Measurements from ENCODE around the gene AQP6. TPM values are rescaled to one million over a fixed set of nuclear protein-coding genes. Genes with fewer than 3 reads are reported as not detected.

The AQP6 gene
- total and polyA plus RNA-seq, 5 donors from 2014 or later = not detected

- H3K27ac Mint-ChIP-seq = no peak overlapping the region
- Histone ChIP-seq H3K27ac (ENCODE audit: insufficient read depth, low read length, poor library complexity, severe bottlenecking) (no peak overlapping the region), H3K36me3 (ENCODE audit: control insufficient read depth, insufficient read depth, low read length) (no peaks in the 10 kb centered on the region), H3K9me3 (ENCODE audit: control insufficient read depth in 2 of 2, low read length in 2 of 2) (no peaks in the 10 kb centered on the region), H3K27me3 (ENCODE audit: control insufficient read depth, insufficient read depth, low read length) (no peaks in the 10 kb centered on the region), H3K4me1 (ENCODE audit: control insufficient read depth, insufficient read depth, low read length, poor library complexity, severe bottlenecking) (no peaks in the 10 kb centered on the region), H3K4me3 (ENCODE audit: low read depth, low read length) (no peak overlapping the region)
- peaks cover 19% of the 10 kb centered on the region for H3K27me3 Mint-ChIP-seq
- H3K36me3 Mint-ChIP-seq = no peaks in the 10 kb centered on the region
- H3K4me1 Mint-ChIP-seq = peaks cover 0 to 7% (median under 1%) of the 10 kb centered on the region in 4 donors
- ATAC-seq (ENCODE audit: low read depth in 2 of 2) = no peak
- no peak overlapping the region for H3K4me3 Mint-ChIP-seq
- DNase-seq = no peak
- peaks cover 0 to 2% (median 0%) of the 10 kb centered on the region in 7 donors for H3K9me3 Mint-ChIP-seq
Observed at GRCh38 chr12:49930515-49931288, 42.0 kb upstream of the AQP6 start.

- Histone ChIP-seq H3K4me1 (ENCODE audit: control insufficient read depth, insufficient read depth, low read length, poor library complexity, severe bottlenecking) (no peaks in the 10 kb centered on the region), H3K27ac (ENCODE audit: insufficient read depth, low read length, poor library complexity, severe bottlenecking) (no peak overlapping the region), H3K9me3 (ENCODE audit: control insufficient read depth in 2 of 2, low read length in 2 of 2) (no peaks in the 10 kb centered on the region), H3K36me3 (ENCODE audit: control insufficient read depth, insufficient read depth, low read length) (no peaks in the 10 kb centered on the region), H3K27me3 (ENCODE audit: control insufficient read depth, insufficient read depth, low read length) (no peaks in the 10 kb centered on the region), H3K4me3 (ENCODE audit: low read depth, low read length) (no peak overlapping the region)
- no peak overlapping the region for H3K4me3 Mint-ChIP-seq
- no peak for ATAC-seq (ENCODE audit: low read depth in 2 of 2)
- H3K36me3 Mint-ChIP-seq = no peaks in the 10 kb centered on the region
- H3K4me1 Mint-ChIP-seq = peaks cover 0 to 7% (median under 1%) of the 10 kb centered on the region in 4 donors
- peaks cover 0 to 2% (median 0%) of the 10 kb centered on the region in 7 donors for H3K9me3 Mint-ChIP-seq
- H3K27ac Mint-ChIP-seq = peak overlapping the region in 1 of 3 donors; percentile 76
- no peak for DNase-seq
- peaks cover 19% of the 10 kb centered on the region for H3K27me3 Mint-ChIP-seq
Observed at GRCh38 chr12:49932023-49932422, 40.7 kb upstream of the AQP6 start.

- H3K4me1 Mint-ChIP-seq = peaks cover 0 to 7% (median under 1%) of the 10 kb centered on the region in 4 donors
- ATAC-seq (ENCODE audit: low read depth in 2 of 2) = no peak
- H3K9me3 Mint-ChIP-seq = peaks cover 0 to 2% (median 0%) of the 10 kb centered on the region in 7 donors
- no peak overlapping the region for H3K4me3 Mint-ChIP-seq
- DNase-seq = no peak
- H3K27me3 Mint-ChIP-seq = peaks cover 19% of the 10 kb centered on the region
- H3K36me3 Mint-ChIP-seq = no peaks in the 10 kb centered on the region
- H3K4me3 ChIP-seq (ENCODE audit: low read depth, low read length) = no peak overlapping the region
- no peaks in the 10 kb centered on the region for H3K27me3 ChIP-seq (ENCODE audit: control insufficient read depth, insufficient read depth, low read length)
- no peak overlapping the region for H3K27ac ChIP-seq (ENCODE audit: insufficient read depth, low read length, poor library complexity, severe bottlenecking)
- no peaks in the 10 kb centered on the region for H3K9me3 ChIP-seq (ENCODE audit: control insufficient read depth in 2 of 2, low read length in 2 of 2)
- no peak overlapping the region for H3K27ac Mint-ChIP-seq
- H3K4me1 ChIP-seq (ENCODE audit: control insufficient read depth, insufficient read depth, low read length, poor library complexity, severe bottlenecking) = no peaks in the 10 kb centered on the region
- no peaks in the 10 kb centered on the region for H3K36me3 ChIP-seq (ENCODE audit: control insufficient read depth, insufficient read depth, low read length)
Observed at GRCh38 chr12:49932533-49933130, 40.1 kb upstream of the AQP6 start.

- Mint-ChIP-seq H3K4me3 (no peak overlapping the region), H3K27me3 (peaks cover 19% of the 10 kb centered on the region), H3K4me1 (peaks cover 0 to 7% (median 2%) of the 10 kb centered on the region in 4 donors), H3K9me3 (peaks cover 0 to 2% (median 0%) of the 10 kb centered on the region in 7 donors), H3K36me3 (no peaks in the 10 kb centered on the region), H3K27ac (no peak overlapping the region)
- ATAC-seq (ENCODE audit: low read depth in 2 of 2) = no peak
- no peak for DNase-seq
- H3K4me3 ChIP-seq (ENCODE audit: low read depth, low read length) = no peak overlapping the region
- no peaks in the 10 kb centered on the region for H3K36me3 ChIP-seq (ENCODE audit: control insufficient read depth, insufficient read depth, low read length)
- H3K27ac ChIP-seq (ENCODE audit: insufficient read depth, low read length, poor library complexity, severe bottlenecking) = no peak overlapping the region
- H3K9me3 ChIP-seq (ENCODE audit: control insufficient read depth in 2 of 2, low read length in 2 of 2) = no peaks in the 10 kb centered on the region
- H3K27me3 ChIP-seq (ENCODE audit: control insufficient read depth, insufficient read depth, low read length) = no peaks in the 10 kb centered on the region
- H3K4me1 ChIP-seq (ENCODE audit: control insufficient read depth, insufficient read depth, low read length, poor library complexity, severe bottlenecking) = no peaks in the 10 kb centered on the region
Observed at GRCh38 chr12:49933796-49934195, 39.0 kb upstream of the AQP6 start.

- Mint-ChIP-seq H3K27ac (no peak overlapping the region), H3K4me3 (no peak overlapping the region)
Observed at GRCh38 chr12:49934505-49934904, 38.2 kb upstream of the AQP6 start.

GRCh38 chr12:49936925-49937324, 35.8 kb upstream of the AQP6 start:
- no peak overlapping the region for H3K4me3 ChIP-seq (ENCODE audit: low read depth, low read length)
- H3K9me3 ChIP-seq (ENCODE audit: control insufficient read depth in 2 of 2, low read length in 2 of 2) = no peaks in the 10 kb centered on the region
- ATAC-seq (ENCODE audit: low read depth in 2 of 2) (no peak), DNase-seq (no peak)
- H3K4me1 ChIP-seq (ENCODE audit: control insufficient read depth, insufficient read depth, low read length, poor library complexity, severe bottlenecking) = peaks cover 5% of the 10 kb centered on the region
- H3K36me3 ChIP-seq (ENCODE audit: control insufficient read depth, insufficient read depth, low read length) = no peaks in the 10 kb centered on the region
- no peak overlapping the region for H3K27ac ChIP-seq (ENCODE audit: insufficient read depth, low read length, poor library complexity, severe bottlenecking)
- H3K27me3 ChIP-seq (ENCODE audit: control insufficient read depth, insufficient read depth, low read length) = no peaks in the 10 kb centered on the region
- peaks cover 0 to 2% (median 0%) of the 10 kb centered on the region in 7 donors for H3K9me3 Mint-ChIP-seq
- H3K27me3 Mint-ChIP-seq = peaks cover 11% of the 10 kb centered on the region
- no peak overlapping the region for H3K4me3 Mint-ChIP-seq
- H3K36me3 Mint-ChIP-seq = peaks cover 4% of the 10 kb centered on the region
- H3K4me1 Mint-ChIP-seq = peaks cover 0 to 12% (median 8%) of the 10 kb centered on the region in 4 donors
- peak overlapping the region in 1 of 3 donors; percentile 43 for H3K27ac Mint-ChIP-seq

More at GRCh38 chr12:49934505-49934904, 38.2 kb upstream of the AQP6 start:
- no peaks in the 10 kb centered on the region for H3K36me3 ChIP-seq (ENCODE audit: control insufficient read depth, insufficient read depth, low read length)
- Mint-ChIP-seq H3K36me3 (no peaks in the 10 kb centered on the region), H3K4me1 (peaks cover 0 to 7% (median 2%) of the 10 kb centered on the region in 4 donors), H3K9me3 (peaks cover 0 to 2% (median 0%) of the 10 kb centered on the region in 7 donors), H3K27me3 (peaks cover 16% of the 10 kb centered on the region)
- H3K27ac ChIP-seq (ENCODE audit: insufficient read depth, low read length, poor library complexity, severe bottlenecking) = no peak overlapping the region
- no peaks in the 10 kb centered on the region for H3K27me3 ChIP-seq (ENCODE audit: control insufficient read depth, insufficient read depth, low read length)
- no peak overlapping the region for H3K4me3 ChIP-seq (ENCODE audit: low read depth, low read length)
- ATAC-seq (ENCODE audit: low read depth in 2 of 2) (no peak), DNase-seq (no peak)
- no peaks in the 10 kb centered on the region for H3K9me3 ChIP-seq (ENCODE audit: control insufficient read depth in 2 of 2, low read length in 2 of 2)
- H3K4me1 ChIP-seq (ENCODE audit: control insufficient read depth, insufficient read depth, low read length, poor library complexity, severe bottlenecking) = no peaks in the 10 kb centered on the region

- Histone ChIP-seq H3K4me3 (ENCODE audit: low read depth, low read length) (no peak overlapping the region), H3K9me3 (ENCODE audit: control insufficient read depth in 2 of 2, low read length in 2 of 2) (no peaks in the 10 kb centered on the region), H3K27me3 (ENCODE audit: control insufficient read depth, insufficient read depth, low read length) (no peaks in the 10 kb centered on the region), H3K36me3 (ENCODE audit: control insufficient read depth, insufficient read depth, low read length) (no peaks in the 10 kb centered on the region), H3K27ac (ENCODE audit: insufficient read depth, low read length, poor library complexity, severe bottlenecking) (no peak overlapping the region), H3K4me1 (ENCODE audit: control insufficient read depth, insufficient read depth, low read length, poor library complexity, severe bottlenecking) (peaks cover 13% of the 10 kb centered on the region)
- DNase-seq = no peak
- Mint-ChIP-seq H3K36me3 (peaks cover 4% of the 10 kb centered on the region), H3K27me3 (peaks cover 11% of the 10 kb centered on the region), H3K9me3 (peaks cover 0 to 2% (median 0%) of the 10 kb centered on the region in 7 donors), H3K4me1 (peaks cover 0 to 18% (median 12%) of the 10 kb centered on the region in 4 donors), H3K27ac (peak overlapping the region in 2 of 3 donors; percentile 39 to 43), H3K4me3 (no peak overlapping the region)
- ATAC-seq (ENCODE audit: low read depth in 2 of 2) = no peak
Observed at GRCh38 chr12:49937639-49938300, 35.0 kb upstream of the AQP6 start.

Data from CD4-positive, CD25-positive, alpha-beta regulatory T cell (primary cell).